HG02759 (cell line): ENCODE data around the gene TRIM66.
"Not testable (repeated sequence)": the region's sequence is repeated elsewhere in the genome, so short reads cannot be mapped to it uniquely, and the experiment has no call there.

Experiments used
- ATAC-seq: cut with Tn5 transposase; IDR thresholded peaks from one replicate; pipeline ENCODE4 v1.9.1; 2021; ENCODE audit warnings: mild to moderate bottlenecking, moderate library complexity; ENCODE audit not compliant: unreplicated experiment

TRIM66 gene

DNA sequence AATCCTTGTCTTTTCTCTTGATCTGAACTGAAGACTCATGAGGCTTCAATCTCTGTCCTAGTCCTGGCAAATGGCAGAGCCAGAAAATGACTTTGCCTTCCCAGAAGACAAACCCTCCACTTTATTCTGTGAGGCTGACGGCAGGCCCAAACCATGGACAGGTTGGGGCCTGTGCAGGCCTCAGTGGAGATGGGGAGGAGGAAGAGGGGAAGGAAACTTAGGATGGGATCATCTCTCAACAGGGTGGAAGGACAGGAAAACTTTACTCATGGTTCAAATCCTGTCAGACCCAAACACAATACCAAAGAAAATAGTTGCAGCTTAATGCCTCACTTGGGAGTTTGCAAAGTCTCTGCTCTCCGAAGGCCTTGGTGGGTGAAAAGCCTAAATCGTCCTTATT, 10.0 kb upstream of the TRIM66 start:
- no peak for ATAC-seq

DNA sequence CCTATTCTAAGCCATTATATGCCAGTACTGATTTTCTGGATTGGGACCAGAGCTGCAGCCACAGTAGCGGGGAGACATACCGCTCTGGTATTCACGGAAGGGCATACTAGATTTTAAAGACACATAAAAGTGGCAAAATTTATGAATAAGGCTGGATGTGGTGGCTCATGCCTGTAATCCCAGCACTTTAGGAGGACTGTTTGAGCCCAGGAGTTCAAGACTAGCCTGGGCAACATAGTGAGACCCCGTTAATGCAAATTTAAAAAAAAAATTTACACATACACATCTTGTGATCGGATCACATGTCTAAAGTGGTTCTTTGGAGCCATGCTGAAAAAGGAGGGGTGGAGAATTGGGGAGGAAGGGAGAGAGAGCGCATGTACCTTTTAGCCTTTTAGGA, 9.1 kb upstream of the TRIM66 start:
- ATAC-seq = no peak

DNA sequence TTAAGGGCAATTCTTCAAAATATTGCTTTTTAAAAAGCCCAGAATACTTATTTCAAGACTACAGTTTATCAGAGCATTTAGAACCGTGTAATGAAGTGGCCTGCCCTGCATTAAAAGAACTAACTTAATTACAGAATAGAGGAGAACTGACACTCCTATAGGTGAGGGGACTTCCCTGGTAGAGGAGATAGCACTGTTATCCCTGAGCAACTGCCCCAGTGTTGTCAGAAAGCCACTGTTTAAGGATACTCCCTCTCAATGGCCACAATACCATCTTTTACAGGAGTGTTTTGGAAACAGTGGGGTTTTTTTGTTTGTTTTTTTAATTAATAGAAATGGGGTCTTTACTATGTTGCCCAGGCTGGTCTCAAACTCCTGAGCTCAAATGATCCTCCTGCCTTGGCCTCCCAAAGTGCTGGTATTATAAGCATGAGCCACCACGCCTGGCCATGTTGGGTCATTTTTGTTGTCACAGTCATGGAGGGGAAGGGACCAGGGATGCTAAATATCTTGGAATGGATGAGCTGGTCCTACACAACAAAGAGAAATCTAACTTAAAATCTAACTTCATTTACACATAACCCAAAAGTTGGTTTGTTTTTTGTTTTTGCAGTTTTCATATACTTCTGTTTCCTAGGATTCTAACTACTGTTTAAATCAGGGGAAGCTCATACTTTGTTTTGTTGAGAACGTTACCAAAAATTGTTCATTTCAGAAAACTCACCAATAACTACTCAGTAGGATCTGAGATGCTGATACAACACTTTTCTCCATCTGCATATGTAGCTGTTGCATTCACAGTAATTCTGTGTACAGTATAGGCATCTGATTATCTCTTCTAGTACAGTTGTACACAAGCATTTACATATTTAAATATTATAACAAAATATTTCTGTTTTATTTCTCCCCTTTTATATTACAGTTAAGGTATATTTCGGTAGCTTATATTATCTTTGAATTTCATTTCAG, 8.2 kb upstream of the TRIM66 start:
- no peak for ATAC-seq

DNA sequence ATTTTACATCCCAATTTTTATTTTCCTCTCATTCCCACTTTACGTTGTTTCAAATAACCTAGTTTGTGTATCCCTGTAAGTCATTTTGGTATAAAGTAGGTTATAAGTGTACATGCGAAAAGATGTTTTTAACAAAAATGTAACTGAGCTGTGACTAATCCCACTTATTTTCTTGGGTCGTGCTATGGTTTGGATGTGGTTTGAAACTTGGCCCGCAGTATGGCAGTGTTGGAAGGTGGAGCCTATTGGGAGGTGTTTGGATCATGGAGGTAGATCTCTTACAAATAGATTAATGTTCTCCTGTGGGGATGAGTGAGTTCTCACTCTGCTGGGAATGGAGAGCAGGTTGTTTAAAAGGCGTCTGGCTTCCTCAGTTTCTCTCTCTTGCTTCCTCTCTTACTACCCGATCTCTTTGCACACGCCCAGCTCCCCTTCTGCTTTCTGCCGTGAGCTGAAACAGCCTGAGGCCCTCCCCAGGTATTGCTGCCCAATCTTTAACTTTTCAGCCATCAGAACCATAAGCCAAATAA, 7.3 kb upstream of the TRIM66 start:
- no peak for ATAC-seq

DNA sequence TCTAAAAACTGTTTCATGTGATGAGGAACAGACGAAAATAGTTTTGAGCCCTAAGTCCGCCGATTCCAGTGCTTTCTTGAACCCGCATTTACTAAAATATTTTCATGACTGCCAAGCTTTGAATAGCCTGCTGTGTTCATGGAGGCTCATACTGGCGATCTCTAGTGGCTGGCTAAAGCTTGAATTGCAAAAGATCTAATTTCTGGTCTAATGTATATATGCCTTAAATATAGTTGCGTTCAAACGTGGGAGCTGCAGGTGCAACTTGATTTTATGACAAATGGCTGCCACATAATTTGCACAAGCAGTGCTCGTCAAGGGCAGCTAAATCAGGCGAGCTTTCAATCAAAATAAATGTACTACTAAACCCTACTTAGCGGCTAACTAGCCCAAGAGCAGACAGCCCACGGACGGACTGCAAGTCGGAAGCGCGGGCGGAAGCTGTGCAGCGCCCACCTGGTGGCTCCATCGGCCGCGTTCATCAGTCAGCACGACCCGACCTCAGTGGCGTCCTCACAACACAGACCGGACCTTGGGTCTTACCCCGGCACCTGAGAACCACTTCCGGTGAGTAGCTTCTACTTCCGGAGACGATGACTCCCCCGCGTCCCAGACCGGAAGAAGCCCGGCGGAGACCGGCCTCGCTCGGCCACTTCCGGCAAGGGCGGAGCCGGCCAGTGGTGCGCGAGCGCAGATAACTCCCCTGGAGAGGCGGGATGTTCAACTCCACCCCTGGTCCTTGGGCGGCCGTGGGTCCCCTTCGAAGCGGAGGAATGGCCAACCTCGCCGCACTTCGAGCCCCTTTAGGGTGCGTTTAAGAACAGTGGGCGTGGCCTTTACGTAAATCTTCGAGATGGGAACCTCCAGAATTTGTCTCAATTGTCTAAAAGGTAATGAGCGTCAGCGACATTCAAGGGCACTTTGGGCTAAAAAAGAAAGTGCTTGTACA, 6.2 kb upstream of the TRIM66 start:
- peak; percentile 95 for ATAC-seq

DNA sequence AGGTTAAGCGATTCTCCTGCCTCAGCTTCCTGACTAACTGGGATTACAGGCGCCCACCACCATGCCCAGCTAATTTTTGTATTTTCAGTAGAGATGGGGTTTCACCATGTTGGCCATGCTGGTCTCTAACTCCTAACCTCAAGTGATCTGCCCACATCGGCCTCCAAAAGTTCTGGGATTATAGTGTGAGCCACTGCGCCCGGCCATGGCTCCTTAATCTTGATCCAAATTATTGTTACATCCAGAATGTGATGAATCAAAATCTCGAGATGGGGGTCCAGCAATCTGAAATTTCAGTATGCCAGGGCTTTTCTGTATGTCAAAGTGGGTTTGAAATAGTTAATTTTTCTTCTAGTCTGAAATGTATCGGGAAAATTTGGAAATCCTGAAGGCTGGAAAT, 3.9 kb upstream of the TRIM66 start:
- ATAC-seq = no peak

DNA sequence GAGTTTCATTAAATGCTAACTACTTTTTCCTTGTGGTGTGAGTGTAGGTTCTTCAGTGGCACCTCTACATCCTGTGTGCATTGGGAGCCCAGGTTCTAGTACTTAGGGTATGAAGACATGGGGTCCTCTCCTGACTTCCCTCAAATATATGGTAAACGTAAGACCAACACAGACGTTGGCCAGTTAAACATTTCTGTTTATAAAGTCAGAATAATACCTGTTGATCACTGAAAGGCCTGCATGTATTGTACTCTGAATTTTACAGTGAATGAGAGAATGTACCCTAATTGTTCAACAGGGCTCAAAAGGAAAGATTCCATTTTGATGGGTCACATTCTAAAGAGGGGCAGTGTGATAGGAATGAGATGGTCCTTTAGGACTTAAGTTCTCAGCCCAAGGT, 3.4 kb upstream of the TRIM66 start:
- ATAC-seq = no peak

DNA sequence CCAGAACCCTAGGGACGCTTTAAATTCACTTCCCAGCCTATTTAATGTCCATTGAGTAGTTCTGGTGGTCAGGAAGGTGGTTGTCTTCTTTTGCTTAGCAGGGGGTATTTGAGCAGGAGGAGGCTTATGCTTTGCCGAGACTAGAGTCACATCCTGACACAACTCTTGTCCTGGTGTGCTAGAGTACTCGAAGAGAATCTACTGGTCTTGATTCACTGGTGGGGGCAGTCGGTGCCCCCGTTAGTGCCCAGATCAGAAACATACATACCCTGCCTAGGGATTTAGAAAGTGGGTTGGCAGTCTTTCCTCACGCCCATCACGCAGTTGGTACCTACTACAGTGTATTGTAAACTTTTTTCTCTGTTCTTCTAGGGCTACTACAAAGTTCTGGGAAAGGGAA, 2.8 kb upstream of the TRIM66 start:
- ATAC-seq = no peak

DNA sequence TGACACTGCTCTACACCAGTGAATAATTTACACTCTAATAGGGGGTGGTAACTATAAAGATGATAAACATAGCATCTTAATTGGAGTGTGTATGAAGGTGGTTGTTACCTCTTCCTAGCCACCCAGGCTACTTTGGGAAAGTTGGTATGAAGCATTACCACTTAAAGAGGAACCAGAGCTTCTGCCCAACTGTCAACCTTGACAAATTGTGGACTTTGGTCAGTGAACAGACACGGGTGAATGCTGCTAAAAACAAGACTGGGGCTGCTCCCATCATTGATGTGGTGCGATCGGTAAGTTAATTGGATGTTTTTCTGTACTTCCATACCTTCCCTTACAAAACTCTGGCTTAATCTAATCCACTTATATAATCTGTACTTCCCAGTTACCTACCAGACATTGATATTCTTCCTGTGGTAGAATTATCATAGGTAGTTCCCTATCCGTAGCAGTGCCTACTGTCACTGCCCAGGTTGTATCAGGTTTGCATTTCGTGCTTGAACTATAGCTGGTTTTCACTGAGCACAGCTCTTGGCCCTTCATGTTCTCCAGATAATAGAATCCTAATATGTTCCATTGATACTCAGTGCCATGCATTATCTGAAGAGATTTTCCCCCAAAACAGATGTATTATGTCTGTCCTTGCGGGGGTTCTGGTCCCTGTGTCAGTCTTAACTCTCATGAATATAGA, 2.3 kb upstream of the TRIM66 start:
- ATAC-seq = no peak

DNA sequence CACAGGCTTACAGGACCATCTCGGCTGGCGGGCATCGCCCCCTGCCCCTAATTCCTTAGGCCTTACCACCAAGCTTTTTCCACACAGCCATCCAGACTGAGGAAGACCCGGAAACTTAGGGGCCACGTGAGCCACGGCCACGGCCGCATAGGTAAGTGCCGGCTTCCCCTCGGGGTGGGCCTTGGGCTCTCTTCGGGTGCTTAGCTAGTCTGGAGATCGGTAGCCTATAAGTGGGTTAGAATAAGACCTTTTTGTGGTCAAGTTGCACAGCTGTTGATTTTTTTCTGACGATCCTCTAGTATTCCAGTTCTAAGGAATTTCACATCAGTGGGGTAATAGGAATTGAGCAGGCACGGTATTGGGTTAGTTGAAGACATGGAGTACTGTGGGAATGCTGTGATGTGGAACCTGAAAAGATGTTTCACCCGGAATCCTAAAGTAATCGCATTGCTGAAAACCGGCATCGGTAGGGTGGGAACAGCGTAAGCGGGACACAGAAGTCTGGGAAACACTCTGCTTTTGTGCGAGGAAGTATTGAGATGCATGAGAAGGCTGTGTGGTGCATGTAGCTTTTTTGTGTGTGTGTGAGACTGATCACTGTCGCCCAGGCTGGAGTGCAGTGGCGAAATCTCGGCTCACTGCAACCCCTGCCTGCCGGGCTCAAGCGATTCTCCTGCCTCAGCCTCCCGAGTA, 796 bp upstream of the TRIM66 start:
- ATAC-seq = no peak

DNA sequence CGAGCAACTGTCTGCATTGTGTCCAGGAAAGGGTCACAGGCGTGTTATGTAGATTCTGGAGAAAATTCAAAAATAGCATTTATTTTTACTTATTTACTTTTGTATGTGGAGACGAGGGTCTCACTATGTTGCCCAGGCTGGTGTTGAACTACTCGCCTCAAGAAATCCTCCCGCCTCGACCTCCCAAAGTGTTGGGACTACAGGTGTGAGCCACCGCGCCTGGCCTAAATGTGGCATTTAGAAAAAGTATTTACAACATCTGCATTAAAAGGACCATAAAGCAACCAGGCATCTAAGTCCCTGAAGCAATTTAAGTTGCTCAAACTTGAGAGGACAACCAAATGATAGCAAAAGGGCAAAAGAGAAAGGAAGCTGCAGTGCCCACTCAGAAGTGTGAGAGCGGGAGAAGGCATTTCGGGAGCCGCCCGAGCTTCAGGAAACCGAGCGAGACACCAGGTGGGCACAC, 595 bp downstream of the TRIM66 start:
- ATAC-seq = no peak

DNA sequence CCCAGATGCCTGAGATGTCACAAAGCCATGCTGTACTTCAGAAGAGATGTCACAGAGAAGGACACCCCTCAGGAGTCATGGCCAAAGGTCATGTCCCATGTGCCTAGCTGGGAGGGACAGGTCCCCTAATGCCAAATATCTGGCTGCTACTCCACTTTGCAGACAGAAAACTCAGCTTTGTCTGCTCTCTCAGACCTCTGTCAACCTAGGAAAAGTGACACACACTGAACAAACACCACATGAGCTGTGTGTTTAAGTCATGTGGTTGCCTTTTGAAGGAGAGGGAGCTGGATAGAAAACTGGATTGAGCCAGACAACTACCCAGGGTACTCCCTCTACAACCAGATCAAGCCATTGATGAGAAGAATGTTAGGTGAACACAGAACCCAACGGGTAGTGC, 3.5 kb downstream of the TRIM66 start:
- ATAC-seq = no peak

DNA sequence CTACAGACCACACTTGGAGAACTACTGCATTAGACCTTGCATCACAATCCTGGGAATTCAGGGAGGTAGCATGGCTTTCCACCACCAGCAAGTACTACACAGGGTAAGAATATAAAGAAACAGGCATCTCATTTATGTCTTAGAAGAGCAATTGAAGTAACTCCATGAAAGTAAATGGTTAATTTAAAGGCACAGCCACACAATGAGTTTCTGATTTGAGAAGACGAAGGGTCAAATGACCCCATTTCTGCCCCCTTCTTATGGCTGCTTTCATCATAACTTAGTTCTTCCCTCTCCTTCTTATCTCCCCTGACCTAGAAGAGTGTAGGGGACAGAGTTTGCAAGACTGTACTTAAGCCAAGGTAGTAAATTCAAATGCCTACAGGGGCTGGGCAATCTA, 6.0 kb downstream of the TRIM66 start:
- no peak for ATAC-seq

DNA sequence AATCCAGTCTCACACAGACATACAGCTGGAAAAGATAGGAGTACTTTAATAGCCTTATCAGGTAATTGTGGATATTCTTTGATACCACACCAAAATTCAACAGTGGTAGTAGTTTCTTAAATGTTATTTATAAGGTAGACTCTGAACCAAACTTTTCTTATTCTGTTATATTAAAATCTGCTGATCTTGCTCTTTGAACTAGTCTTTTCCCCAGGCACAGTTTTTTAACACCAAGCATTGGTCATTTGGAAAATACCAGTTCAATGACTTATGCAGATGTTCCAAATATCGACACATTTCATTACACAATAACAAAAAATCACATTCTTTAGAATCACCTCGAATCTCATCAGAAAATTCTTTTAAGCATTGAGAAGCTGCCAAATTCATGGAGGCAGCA, 7.6 kb downstream of the TRIM66 start:
- ATAC-seq = no peak

DNA sequence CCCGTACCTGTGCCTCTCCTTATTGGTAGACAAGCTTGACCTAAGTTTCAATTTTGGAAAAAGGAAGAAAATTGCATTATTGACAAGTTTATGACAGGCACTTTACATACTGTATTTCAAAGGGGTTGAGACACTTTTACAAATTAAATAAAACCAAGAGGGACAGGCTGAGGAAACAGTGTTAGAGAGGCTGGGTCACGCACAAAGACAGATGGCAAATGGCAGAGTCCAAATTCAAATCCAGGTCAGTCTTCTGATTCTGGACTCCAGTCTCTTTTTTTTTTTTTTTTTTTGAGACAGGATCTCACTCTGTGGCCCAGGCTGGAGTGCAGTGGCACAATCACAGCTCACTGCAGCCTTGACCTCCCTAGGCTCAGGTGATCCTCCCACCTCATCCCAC, 10.1 kb downstream of the TRIM66 start:
- no peak for ATAC-seq

DNA sequence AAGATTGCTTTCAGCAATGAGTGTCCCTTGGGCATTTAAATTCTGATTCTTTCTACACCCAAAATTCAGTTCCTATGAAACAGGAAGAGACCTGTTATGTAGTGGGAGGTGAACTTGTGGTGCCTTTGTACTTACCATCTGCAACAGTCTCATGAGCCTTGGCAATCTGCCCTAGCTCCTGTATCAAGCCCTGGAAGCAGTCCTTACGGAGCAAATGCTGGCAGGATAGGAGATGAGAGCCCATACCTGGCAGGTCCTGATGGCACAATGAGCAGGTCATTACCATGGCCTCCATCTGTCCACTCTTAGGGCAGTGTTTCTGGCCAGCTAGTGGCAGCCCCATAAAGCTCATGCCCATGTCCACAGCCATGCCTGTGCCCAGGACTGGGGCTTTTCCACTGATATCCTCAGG, 10.8 kb downstream of the TRIM66 start:
- ATAC-seq = no peak

DNA sequence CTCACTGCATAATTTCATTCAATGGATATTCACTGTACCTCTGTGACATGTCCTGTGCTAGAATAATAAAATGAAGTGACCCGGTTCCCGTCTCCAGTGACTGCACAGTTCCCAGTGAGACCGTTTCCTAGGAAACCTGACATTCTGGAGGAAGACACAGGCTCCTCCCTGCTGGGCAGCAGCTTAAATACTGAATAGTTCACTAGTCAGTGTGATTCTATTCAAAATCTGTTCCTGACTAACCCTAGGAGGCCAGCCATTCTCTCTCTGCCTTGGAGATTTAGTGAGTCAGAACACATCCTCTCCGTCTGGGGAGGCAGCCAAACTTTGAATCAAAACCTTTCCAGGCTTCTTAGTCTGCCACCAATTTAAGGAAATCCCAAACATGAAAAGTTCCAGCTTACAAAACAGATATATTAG, 11.3 kb downstream of the TRIM66 start:
- no peak for ATAC-seq

DNA sequence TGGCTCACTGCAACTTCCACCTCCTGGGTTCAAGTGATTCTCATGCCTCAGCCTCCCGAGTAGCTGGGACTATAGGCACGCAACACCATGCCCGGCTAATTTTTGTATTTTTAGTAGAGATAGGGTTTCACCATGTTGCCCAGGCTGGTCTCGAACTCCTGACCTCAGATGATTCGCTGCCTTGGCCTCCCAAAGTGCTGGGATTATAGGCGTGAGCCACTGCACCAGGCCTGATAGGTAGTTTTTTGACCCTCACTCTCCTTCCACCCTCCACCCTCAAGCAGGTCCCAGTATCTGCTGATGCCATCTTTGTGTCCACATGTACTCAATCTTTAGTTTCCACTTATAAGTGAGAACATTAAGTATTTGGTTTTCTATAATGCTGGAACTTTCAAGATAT, 12.4 kb downstream of the TRIM66 start:
- not testable (repeated sequence) for ATAC-seq

DNA sequence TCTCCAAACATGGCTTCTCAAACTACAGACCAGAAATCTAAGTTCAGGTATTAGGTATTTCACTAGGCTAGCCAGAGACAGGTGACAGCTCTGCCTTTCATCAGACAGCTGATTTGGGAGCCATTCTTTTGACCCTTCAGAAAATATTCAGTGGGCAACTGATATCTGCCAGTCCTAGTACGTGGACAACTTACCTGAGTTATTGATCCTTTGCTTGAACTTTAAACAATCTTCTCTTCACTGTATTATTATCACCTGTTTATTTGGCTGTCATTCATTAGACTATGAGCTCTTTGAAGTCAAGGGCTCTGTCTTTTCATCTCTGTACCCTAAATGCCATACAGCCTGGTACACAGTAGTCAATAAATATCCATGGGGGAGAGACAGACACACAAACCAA, 17.2 kb downstream of the TRIM66 start:
- ATAC-seq = no peak
